ENCODE data around the gene MOSMO.
"Not testable (repeated sequence)": the region's sequence is repeated elsewhere in the genome, so short reads cannot be mapped to it uniquely, and the experiment has no call there.

MOSMO gene

GRCh38 chr16:22126037-22126558 is 118.2 kb downstream of the MOSMO start:
- Histone ChIP-seq H3K9me3 (replicated peaks; ENCODE audit: low read length) (no peaks in the 10 kb centered on the region), H3K36me3 (ENCODE audit: insufficient read depth, low read length) (no peaks in the 10 kb centered on the region), H3K27me3 (ENCODE audit: control insufficient read depth, insufficient read depth, low read length) (peaks cover 14% of the 10 kb centered on the region), H3K4me2 (ENCODE audit: low read length) (no peak overlapping the region), H3K9ac (ENCODE audit: low read depth, low read length) (no peak overlapping the region), H3K4me3 (ENCODE audit: low read length) (no peak overlapping the region), H3K4me1 (ENCODE audit: control insufficient read depth, insufficient read depth, low read length) (no peaks in the 10 kb centered on the region)

- H3K4me2 ChIP-seq (ENCODE audit: low read length); H3K36me3 ChIP-seq (ENCODE audit: insufficient read depth, low read length); H3K9ac ChIP-seq (ENCODE audit: low read depth, low read length); H3K9me3 ChIP-seq (replicated peaks; ENCODE audit: low read length); H3K27me3 ChIP-seq (ENCODE audit: control insufficient read depth, insufficient read depth, low read length); H3K4me3 ChIP-seq (ENCODE audit: low read length); H3K4me1 ChIP-seq (ENCODE audit: control insufficient read depth, insufficient read depth, low read length): not testable (repeated sequence)
These were observed 120.6 kb downstream of the MOSMO start for GRCh38 chr16:22128537-22128936.

DNA sequence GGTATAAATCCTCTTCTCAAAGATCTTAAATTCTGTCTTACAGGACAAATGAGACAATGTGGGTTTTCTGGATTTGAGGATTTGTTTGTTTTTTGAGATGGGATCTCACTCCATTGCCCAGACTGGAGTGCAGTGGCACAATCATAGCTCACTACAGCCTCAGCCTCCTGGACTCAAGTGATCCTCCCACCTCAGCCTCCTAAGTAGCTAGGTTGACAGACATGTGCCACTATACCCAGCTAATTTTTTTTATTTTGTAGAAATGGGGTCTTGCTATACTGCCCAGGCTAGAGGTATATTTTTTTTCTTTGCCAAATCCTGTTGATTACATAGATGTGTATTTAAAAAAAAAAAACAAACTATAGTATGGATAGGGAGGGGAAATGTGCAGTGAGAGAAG is 122.6 kb downstream of the MOSMO start:
- H3K9me3 ChIP-seq (replicated peaks; ENCODE audit: low read length), result no peaks in the 10 kb centered on the region
- peaks cover 13% of the 10 kb centered on the region for H3K27me3 ChIP-seq (ENCODE audit: control insufficient read depth, insufficient read depth, low read length)
- no peak overlapping the region for H3K4me2 ChIP-seq (ENCODE audit: low read length)
- H3K36me3 ChIP-seq (ENCODE audit: insufficient read depth, low read length), result no peaks in the 10 kb centered on the region
- H3K9ac ChIP-seq (ENCODE audit: low read depth, low read length), result no peak overlapping the region
- no peak overlapping the region for H3K4me3 ChIP-seq (ENCODE audit: low read length)
- no peaks in the 10 kb centered on the region for H3K4me1 ChIP-seq (ENCODE audit: control insufficient read depth, insufficient read depth, low read length)

DNA sequence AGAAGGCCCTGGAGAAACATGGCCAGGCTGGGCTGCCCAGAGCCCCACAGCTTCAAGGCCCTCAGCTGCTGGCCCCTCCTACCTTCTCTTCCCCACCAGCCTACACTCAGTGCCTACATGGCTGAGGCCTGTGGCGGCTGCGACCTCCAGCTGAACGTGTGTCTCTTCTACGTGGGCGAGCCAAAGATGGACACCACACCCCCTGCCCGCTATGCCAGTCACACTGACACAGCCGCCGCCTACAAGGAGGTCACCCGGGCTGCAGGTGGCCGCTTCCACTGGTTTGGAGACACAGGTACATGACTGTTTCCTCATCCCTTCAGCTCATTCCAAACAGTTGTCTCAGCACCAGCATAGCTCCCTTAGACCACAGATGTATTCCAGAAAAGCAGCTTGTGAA is 124.9 kb downstream of the MOSMO start:
- no peak overlapping the region for H3K9ac ChIP-seq (ENCODE audit: low read depth, low read length)
- H3K4me3 ChIP-seq (ENCODE audit: low read length), result no peak overlapping the region
- no peaks in the 10 kb centered on the region for H3K36me3 ChIP-seq (ENCODE audit: insufficient read depth, low read length)
- H3K27me3 ChIP-seq (ENCODE audit: control insufficient read depth, insufficient read depth, low read length), result peaks cover 24% of the 10 kb centered on the region
- no peaks in the 10 kb centered on the region for H3K4me1 ChIP-seq (ENCODE audit: control insufficient read depth, insufficient read depth, low read length)
- H3K4me2 ChIP-seq (ENCODE audit: low read length), result no peak overlapping the region
- H3K9me3 ChIP-seq (replicated peaks; ENCODE audit: low read length), result no peaks in the 10 kb centered on the region

Data from skeletal muscle satellite cell (primary cell).